GM19463 (cell line): ENCODE measurements around the gene MYLK2.
"Not testable (repeated sequence)": the region's sequence is repeated elsewhere in the genome, so short reads cannot be mapped to it uniquely, and the experiment has no call there.

Experiments
- ATAC-seq: cut with Tn5 transposase; IDR thresholded peaks from one replicate; pipeline ENCODE4 v1.9.1; 2021; ENCODE audit warnings: mild to moderate bottlenecking, moderate library complexity; ENCODE audit not compliant: unreplicated experiment

Gene MYLK2

DNA sequence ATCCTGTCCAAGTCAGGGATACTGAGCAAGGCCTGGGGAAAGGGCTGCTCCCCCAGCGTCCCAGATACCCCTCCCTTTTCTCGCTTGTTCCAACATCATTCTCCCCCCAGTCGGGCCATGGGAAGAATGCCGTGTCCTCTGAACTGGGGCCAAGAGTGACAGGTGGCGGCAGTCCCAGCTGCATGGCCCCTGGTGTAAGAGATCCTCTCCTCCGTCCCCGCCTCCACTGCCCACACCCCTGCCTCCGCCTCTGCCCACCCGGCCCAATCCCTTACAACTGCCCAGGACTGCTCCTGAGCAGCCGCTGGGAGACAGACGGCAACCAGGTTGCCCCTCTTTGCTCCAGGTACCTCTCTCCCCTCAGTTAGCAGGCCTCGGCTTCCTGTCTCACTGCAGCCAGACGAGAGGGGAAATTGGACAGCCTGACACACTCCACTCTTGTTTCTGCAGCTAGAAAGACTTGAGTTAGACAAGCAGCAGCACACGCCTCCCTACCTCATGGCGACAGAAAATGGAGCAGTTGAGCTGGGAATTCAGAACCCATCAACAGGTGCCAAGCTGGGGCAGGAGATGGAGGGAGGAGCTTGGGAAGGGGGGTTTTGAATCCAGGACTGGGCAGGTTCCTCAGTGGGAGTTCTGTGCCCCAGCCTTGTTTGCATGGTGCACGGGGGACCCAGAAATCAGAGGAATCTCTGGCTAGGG, at the start of gene MYLK2:
TSS of gene MYLK2 (plus strand) at position 274 of the 702 bp plus-strand sequence. CDS start at position 499, 225 bp downstream.
- ATAC-seq: no peak

DNA sequence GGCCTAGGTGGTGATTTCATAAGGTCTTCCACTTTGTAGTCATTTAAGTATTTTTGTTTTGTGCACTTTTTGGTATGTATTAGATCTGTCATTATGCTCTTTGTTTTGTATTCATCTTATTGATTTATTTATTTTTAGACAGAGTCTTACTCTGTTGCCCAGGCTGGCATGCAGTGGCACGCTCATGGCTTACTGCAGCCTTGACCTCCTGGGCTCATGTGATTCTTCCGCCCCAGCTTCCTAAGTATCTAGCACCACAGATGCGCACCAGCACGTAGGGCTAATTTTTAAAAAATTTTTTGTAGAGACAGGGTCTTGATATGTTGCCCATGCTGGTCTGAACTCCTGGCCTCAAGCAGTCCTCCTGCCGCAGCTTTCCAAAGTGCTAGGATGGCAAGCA, 49.5 kb upstream of the MYLK2 start:
- no peak for ATAC-seq

DNA sequence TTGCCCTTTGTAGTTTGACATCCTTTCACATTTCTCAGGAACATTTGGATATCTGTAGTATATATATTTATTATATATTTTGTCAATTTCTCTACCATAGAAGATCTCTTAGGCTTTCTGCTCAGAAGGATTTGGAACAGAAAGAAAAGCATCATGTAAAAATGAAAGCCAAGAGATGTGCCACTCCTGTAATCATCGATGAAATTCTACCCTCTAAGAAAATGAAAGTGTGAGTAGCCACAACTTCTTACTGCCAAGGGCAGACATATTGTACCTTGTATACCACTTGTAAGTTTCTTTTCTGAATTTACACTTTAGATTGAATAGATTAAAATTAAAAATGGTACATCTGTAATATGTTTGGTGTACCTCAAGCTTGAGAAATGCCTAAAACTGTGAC, 48.9 kb upstream of the MYLK2 start:
- ATAC-seq: no peak

DNA sequence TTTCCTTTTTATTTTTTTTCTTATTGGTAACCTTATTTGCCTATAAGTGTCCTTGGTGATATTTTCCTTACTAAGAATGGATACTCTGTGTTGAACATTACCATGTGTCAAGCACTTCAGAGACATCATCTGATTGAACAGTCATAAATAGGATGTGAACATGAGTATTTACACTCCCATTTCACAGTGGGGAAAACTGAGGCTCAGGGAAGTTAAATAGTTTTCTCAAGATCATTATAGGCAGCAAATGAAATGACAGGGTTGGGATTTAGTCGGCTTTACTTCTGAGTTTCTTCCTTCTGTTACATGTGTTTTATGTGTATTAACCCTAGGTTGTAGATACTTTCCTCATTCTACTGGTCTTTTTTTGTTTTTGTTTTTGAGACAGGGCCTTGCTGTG, 44.7 kb upstream of the MYLK2 start:
- ATAC-seq: no peak

DNA sequence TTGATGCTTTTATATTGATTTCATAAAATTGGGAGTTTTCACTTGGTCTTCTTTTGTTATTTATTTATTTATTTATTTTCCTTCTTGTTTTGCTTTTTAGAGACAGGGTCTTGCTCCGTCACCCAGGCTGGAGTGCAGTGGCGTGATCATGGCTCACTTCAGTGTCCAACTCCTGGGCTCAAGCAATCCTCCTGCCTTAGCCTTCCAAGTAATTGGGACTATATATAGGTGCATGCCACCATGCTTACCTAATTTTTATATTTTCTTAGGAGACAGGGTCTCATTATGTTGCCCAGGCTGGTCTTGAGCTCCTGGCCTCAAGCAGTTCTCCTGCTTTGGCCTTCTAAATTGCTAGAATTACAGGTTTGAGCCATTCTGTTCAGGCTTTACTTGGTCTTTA, 38.3 kb upstream of the MYLK2 start:
- ATAC-seq: no peak

DNA sequence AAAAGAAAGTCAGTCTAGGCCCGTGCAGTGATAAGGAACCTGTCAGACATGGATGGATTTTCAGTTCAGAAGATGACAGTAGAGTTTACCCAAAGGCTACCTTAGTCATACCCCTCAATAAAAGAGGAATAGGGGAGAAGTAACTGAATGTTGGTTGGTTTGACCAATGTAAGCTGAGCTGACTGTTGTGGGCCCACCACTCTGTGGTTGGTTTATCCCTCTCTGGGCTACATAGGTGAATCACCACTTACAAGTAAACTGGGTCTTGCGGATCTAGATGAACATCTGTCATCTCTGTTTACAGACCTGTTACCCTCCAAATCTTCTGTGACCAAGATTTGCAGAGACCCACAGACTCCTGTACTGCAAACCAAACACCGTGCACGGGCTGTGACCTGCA, 37.2 kb upstream of the MYLK2 start:
- no peak for ATAC-seq

DNA sequence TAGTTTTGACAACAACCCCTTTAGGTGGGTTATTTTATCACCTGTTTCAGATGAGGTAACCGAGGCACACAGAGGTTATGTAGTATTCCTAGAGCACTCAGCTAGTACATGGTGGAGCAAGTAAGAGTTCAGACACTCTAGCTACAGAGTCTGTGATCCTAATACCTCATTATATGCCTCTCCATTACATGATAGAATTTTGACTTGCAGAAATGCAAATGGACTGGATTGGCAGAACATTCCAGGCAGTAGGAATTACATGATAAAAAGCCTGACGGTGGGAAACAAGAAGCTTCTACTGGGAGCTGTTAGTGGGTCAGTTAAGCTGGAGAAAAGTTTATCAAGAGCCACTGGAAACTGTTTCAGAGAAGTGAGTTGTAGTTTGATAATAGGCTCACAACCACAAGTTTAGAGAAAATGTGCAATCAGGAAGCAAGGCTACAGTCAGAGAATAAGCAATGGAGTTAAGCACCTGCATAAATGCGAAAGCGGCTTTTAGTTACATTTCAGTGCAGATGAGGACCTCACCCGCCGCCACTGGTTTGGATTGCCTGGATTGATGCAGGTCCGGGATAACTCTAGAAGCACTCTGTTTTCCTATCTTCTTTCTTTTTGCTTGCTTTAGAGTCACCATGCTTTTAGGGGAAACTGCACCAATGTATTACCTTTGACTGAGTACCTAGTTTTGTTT, 34.7 kb upstream of the MYLK2 start:
- no peak for ATAC-seq

DNA sequence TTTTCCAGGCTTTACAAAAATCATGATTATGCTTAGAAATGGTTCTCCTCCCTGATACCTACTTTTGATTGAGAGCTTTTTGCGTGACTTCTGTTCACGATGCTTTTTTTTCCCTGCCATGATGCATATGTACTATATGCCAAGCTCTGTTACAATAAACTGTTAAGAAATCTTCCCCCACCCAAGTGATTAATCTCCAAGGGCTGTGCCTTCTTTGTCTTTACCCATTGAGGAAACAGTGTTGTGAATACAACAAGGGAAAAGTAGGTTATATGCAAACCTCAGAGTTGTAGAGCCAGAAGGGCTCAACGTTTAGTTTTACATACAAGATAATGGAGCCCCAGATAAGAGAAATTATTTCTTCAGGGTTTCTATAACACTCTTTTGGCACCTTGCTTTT, 34.1 kb upstream of the MYLK2 start:
- ATAC-seq: no peak

DNA sequence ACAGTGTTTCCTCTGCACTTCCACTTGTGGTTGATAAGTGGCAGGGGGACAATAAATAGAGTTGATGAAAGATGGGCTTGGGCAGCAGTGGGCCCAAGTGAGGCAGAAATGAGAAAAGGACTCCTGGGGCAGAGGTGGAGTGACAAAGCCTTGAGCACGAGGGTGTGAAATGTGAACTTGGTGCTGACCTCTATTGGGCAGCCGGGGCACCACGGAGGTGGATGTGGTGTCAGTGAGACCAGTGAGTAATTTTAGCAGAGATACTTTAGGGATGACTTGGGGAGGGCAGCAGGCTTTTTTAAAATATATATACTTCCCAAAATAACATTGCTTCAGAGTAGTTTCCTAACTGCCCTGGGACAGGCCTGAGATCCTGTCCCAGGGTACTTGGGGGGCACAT, 30.6 kb upstream of the MYLK2 start:
- ATAC-seq: no peak

DNA sequence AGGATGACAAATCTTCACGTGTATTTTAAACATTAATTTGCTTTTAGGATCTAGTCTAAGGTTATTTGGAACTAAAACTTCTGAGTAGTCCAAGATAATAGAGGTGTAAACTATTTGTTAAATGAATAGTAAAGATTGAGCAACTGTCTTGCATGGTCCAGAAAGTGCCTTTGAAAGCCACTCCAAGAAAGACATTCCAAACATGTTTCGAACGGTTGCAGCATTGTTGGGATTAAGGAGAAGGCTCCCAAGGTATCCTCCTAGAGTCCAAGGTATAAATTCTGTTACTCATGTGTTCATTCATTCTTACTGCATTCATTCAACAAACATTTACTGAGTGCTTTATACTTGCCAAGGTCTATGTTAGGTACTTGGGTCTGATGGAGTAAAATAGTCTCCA, 28.8 kb upstream of the MYLK2 start:
- no peak for ATAC-seq

DNA sequence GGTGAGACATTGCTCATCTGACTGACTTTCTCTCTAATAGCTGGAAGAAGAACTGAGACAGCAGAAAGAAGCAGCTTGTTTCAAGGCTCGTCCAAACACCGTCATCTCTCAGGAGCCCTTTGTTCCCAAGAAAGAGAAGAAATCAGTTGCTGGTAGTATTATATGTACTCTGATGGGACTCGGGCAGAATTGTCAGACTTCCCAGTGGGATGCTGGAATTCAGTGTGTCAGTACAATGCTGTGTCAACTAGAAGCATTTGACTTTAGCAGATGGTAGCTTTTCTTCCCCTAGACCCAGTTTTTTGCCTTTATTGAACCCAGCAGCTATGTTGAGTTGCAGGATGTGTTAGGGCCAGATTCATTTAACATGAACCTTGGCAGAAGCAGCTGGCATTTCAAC, 21.8 kb upstream of the MYLK2 start:
- no peak for ATAC-seq

DNA sequence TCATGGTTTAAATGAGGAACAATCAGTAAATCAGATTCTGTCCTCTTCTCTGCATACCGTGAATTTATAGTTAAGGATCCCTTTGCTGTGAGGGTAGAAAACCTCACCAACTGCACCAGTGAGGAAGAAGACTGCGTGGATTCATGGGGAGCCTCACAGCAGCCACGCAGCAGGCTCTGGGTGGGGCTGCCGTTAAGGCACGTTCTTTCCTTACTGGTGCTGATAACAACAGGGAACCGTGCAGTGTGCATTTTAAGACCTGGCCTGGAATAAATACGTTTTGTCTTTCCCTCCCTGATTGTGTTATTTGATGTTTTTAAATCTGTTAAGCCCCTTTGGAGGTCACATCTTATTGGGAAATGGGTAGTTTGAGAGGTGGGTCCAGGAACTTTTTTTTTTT, 17.6 kb upstream of the MYLK2 start:
- no peak for ATAC-seq

DNA sequence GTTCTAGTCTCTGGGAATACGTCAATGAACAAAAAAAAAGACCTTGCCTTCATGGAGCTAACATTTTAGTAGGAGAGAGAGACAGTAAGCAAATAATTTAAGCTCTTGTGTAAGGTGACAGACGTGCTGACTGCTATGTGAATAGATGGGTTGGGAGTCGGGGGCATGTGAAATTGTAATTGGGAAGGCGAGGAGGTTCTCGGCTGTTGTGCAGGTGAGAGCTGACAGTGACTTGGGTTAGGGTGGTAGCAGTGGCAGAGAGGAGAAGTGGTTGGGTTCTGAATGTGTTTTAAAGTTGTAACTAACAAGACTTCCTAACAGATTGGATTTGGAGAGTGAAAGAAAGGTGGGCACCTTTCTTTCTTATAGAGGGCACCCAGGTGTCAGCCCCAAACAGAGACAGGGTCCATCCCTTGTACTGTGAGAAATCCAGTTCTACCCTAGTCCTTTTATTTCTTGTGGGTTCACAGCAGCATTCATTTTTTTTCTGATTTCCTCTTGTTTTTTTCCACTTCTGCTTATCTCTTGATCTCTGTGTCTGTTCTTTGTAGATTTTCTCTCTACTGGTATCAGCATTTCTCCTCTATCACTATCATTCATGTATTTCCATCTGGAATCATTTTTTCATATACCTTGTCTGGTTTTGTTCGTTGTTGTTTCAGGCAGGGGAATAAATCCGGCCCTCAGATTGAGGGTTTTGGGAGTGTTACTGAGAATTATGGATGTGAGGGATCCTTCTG, 15.4 kb upstream of the MYLK2 start:
- no peak for ATAC-seq

DNA sequence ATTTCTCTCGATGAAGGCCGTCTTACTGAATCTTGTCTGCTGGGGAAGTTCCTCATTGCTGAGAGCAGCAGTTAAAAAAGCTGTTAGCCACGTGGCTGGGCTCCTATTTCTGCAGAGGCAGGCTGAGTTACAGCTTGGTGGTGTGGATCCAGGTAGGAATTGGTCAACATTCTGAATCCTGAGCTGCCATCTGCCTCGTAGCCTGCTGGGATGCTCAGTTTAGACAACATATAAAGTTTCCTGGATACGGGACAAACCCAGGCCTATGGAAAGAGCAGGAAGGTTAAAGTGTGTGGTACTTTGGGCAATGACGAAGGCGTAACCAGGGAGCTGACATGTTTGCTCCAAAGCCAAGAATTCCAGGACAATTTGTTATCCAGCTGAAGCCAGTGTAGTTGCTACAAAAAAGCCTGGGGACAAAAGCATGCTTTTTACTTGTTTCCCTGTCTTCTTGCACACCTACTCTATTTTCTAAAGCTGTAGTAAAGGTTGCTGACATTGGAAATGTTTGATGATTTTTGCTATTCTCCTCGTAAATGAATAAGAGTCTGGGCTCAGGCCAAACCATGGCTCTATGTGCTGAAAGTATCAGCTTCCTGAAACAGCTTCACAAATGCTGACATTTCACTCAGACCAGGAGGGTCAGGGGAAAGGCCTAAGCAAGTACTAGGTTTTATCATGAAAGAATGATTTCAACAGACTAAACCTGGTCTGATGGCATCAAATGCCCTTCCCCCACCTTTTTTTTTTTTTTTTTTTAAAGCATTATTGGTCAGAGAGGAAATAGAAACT, 12.4 kb upstream of the MYLK2 start:
- no peak for ATAC-seq

DNA sequence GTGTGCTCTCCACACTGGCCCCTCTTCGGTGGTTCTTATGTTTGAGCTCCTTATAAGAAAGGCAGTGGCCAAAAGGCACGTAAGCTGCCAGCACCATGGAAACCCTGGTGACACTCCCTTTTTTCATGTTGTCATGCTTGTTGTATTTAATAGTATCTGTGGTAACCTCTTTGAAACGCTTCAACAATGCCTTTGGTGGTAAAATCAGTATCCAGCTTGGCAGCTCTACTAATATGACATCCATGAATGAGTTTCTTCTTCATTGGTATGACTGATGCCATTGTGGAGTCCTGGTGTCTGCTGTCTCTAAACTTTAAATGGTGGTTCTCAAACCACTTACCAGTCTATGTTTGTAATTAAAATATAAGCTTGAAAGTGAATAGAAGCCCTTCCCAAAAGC, 10.7 kb upstream of the MYLK2 start:
- no peak for ATAC-seq

DNA sequence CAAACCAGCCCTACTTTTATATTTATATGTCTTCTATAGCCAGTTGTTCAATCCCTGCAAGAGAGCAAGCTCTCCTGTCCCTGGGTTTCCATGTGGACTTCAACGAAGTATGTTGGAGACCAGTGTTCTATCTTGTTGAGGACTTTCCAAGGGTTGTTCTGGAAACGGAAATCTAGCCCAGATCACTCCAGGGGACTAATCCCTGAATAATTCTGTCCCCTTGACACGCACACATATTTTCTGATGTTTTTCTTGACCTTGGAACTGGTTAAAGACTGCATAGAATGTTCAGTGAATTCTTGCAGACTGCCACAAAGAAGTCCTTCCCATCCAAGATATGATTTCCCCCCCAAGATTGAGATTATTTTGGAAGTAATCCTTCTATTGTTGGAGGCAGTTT, 9.5 kb upstream of the MYLK2 start:
- no peak for ATAC-seq

DNA sequence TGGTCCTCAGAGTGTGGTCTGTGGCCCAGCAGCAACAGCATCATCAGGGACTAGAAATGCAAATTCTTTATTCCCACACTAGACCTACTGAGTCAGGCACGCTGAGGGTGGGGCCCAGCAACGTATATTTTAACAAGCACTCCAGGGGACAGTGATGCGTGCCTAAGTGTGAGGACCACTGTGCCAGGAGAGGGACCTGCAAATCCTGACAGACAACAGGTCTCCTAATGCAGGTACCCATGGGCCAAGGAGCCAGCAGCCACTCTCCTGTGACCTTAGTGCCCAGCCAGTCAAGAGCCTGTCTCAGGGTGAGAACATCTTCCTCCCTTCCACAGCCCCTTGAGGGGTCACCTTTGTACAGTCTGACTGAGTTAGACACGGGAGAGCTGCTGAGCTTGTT, 8.0 kb upstream of the MYLK2 start:
- no peak for ATAC-seq

DNA sequence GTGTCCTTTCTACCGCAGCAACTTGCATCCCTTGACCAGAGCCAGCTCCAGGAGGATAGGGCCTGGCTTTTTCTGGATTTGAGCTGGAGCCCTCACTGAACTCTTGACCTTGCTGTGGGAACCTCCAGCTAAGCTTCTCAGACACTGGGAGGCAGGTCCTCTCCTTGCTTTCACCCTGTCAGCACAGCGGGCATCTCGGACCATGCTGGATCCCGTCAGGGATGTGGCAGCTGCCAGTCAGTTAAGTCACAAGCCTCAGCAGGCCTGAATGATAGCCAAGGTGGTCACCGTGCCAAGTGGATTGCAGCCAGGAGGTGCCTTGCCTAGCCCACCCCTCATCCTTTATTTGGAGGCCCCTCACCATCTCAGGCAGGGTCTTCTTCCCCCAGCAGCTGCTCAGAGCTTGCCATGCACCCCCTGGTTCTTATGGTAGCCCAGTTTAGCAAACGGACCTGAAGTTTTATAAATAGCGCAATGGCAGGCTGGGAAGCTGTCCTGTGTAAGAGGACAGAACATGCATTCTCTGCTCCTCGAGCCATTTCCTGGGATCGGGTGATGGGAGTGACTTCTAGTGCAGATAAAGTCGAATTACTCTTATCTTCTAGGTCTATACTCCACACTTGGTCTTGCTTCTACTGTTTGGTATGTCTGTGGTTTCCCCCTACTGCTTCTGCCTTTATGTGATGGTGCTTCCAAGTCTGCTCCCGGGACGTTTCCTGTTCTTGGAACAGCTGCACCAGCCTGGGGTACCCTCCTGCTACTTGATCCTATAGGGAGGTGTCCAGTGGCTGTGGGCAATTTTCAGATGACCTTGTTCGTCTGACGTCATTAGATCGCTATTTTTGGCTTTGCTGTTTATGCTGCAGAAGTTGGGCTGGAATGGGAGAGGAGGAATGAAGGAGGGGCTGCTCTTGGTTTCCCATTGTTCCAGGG, 7.1 kb upstream of the MYLK2 start:
- ATAC-seq: no peak

DNA sequence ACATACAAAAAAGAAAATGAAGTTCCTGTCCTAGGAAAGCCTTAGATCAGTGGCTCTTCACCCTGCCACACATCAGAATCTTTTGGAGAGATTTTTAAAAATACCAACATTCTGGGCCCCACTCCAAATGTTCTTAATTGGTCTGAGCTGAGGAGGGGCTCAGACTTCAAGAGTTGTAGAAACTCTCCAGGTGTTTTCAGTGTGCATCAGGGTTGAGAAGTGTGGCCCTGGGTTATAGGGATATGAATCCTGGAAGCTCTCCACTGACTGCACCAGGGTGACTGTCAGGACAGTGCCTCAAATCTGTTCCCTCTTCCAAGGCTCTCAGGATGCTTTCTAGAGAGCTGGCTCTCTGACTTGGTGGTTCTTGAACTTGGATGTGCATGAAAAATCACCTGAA, 5.5 kb upstream of the MYLK2 start:
- ATAC-seq: no peak

DNA sequence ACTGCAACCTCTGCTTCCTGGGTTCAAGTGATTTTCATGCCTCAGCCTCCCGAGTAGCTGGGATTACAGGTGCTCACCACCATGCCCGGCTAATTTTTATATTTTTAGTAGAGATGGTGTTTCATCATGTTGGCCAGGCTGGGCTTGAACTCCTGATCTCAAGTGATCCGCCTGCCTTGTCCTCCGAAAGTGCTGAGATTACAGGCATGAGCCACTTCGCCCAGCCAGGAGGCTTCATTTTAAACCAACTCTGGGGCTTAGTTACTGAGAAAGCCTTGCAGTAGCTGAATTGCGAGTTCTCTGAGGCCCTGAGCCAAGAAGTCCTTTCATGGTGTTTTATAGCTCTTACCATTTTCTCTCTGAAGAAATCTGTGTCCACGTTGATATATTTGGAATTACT, 5.0 kb upstream of the MYLK2 start:
- ATAC-seq: not testable (repeated sequence)
